GM23248 (cell line): ENCODE measurements around the gene GIGYF2. TPM values are rescaled to one million over a fixed set of nuclear protein-coding genes. Genes with fewer than 3 reads are reported as not detected.

Source experiments
- DNase-seq: peaks from one replicate; pipeline ENCODE4 v3.0.0-alpha.2; 2015
- H2AFZ ChIP-seq: fragments of 200-600 bp; sonication (generic); 2 replicates; pipeline ENCODE4 v1.6.1; 2016; ENCODE audit warnings: antibody characterized with exemption
- H3F3A ChIP-seq: fragments of 200-600 bp; sonication (generic); 2 replicates; pipeline ENCODE4 v1.6.1; 2016; ENCODE audit warnings: mild to moderate bottlenecking, antibody characterized with exemption, mixed run types; ENCODE audit not compliant: insufficient read depth
- H3K27ac ChIP-seq: fragments of 200-600 bp; sonication (generic); 2 replicates; pipeline ENCODE4 v1.5.1; 2016; ENCODE audit warnings: mild to moderate bottlenecking
- H3K27me3 ChIP-seq: fragments of 200-600 bp; sonication (generic); replicated peaks from 2 replicates; pipeline ENCODE4 v1.6.1; 2016; ENCODE audit warnings: mild to moderate bottlenecking; ENCODE audit not compliant: insufficient read depth
- H3K36me3 ChIP-seq: fragments of 200-600 bp; sonication (generic); 2 replicates; pipeline ENCODE4 v1.6.1; 2016; ENCODE audit warnings: low read depth, mild to moderate bottlenecking
- H3K4me1 ChIP-seq: fragments of 200-600 bp; sonication (generic); 2 replicates; pipeline ENCODE4 v1.6.1; 2016; ENCODE audit warnings: mild to moderate bottlenecking; ENCODE audit not compliant: insufficient read depth
- H3K4me2 ChIP-seq: fragments of 200-600 bp; sonication (generic); one replicate; pipeline ENCODE4 v1.6.1; 2016; ENCODE audit warnings: mild to moderate bottlenecking; ENCODE audit not compliant: unreplicated experiment
- H3K4me3 ChIP-seq: fragments of 200-600 bp; sonication (generic); 2 replicates; pipeline ENCODE4 v1.5.1; 2016; ENCODE audit warnings: mild to moderate bottlenecking
- H3K79me2 ChIP-seq: fragments of 200-600 bp; sonication (generic); 2 replicates; pipeline ENCODE4 v1.6.1; 2016; ENCODE audit warnings: mild to moderate bottlenecking; ENCODE audit not compliant: insufficient read depth
- H3K9ac ChIP-seq: fragments of 200-600 bp; sonication (generic); 2 replicates; pipeline ENCODE4 v1.6.1; 2016; ENCODE audit warnings: mild to moderate bottlenecking
- H3K9me2 ChIP-seq: fragments of 200-600 bp; sonication (generic); 2 replicates; pipeline ENCODE4 v1.6.1; 2016; ENCODE audit warnings: mixed run types, mild to moderate bottlenecking, moderate library complexity; ENCODE audit not compliant: insufficient read depth
- H3K9me3 ChIP-seq: fragments of 200-600 bp; sonication (generic); one replicate; pipeline ENCODE4 v1.6.1; 2017; ENCODE audit warnings: low read depth
- H4K20me1 ChIP-seq: fragments of 200-600 bp; sonication (generic); 2 replicates; pipeline ENCODE4 v1.6.0; 2016; ENCODE audit not compliant: insufficient read depth
- EZH2 ChIP-seq: fragments of 200-600 bp; sonication (generic); IDR thresholded peaks from 2 replicates; pipeline ENCODE4 v1.6.1; 2018; ENCODE audit warnings: antibody characterized with exemption, mild to moderate bottlenecking; ENCODE audit not compliant: insufficient read depth, poor library complexity, severe bottlenecking
- EZH2phosphoT487 ChIP-seq: fragments of 200-600 bp; sonication (generic); IDR thresholded peaks from 2 replicates; pipeline ENCODE4 v1.6.1; 2018; ENCODE audit warnings: antibody characterized with exemption, moderate library complexity, mild to moderate bottlenecking, low read depth; ENCODE audit not compliant: insufficient read depth
- WGBS, 2 experiments: methylation state at CpG; one replicate each; pipeline ENCODE4 v1.1.6; 2015 to 2017; ENCODE audit warnings: low lambda C conversion rate in 2 of 2, low coverage in 1 of 2; ENCODE audit errors: missing lambda C conversion rate in 2 of 2; 5-methylcytosine and 5-hydroxymethylcytosine counted together
- in situ Hi-C: fragments of 300-500 bp; cut with MboI; formaldehyde crosslinking; loops from 2 replicates; pipeline ENCODE4 v1.15.0; 2020
- polyA plus RNA-seq: library from polyadenylated mRNA; unstranded; fragments of >200 nt; fragmentation: Nextera tagmentation; extraction: Ambion mirVana; gene quantifications from 2 replicates; pipeline ENCODE4 v1.2.1, GENCODE V29; 2016
- total RNA-seq: library from RNA; depleted of rRNA; stranded (reverse); fragments of >200 nt; shearing (Covaris generic); gene quantifications from 2 replicates; pipeline ENCODE4 v1.2.3, GENCODE V29; 2014

GIGYF2 gene
- total and polyA plus RNA-seq, 2 experiments from 2014 or later: 27.2 to 35.2 TPM

DNA sequence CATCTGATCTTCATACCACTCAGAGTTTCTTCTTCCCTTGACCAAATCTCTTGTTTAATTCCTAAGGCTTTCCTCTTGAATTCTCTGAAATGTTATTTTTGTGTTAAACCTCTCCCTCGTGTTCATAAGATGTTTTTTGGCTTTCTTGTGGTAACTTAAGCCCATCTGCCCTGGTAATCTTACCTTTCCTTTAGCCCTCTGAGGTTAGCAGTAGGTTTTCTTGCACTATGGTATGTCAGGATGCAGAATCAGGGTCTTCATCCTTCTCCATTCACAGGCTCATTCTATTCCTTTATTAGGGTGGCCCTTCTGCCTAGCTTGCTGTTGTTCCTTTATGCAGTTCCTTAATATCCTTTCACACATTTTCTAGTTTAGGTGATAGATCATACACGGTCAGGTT lies 24.1 kb downstream of the GIGYF2 start:
- Histone ChIP-seq H3K27ac (no peak overlapping the region), H3K9me3 (no peaks in the 10 kb centered on the region), H3K79me2 (peaks cover 100% of the 10 kb centered on the region), H3K4me1 (no peaks in the 10 kb centered on the region), H4K20me1 (peaks cover 8% of the 10 kb centered on the region; the same call in 1 of the 2 replicates), H2AFZ (no peak overlapping the region), H3K27me3 (no peaks in the 10 kb centered on the region), H3K9me2 (no peaks in the 10 kb centered on the region), H3K36me3 (peaks cover 14% of the 10 kb centered on the region; the same call in 1 of the 2 replicates), H3F3A (no peaks in the 10 kb centered on the region), H3K4me3 (no peak overlapping the region), H3K4me2 (no peak overlapping the region), H3K9ac (no peak overlapping the region)
- in situ Hi-C loops: no loop called here
- 77% methylated on average over 2 of the region's 2 CpGs for WGBS, 2 experiments
- no peak for TF ChIP-seq EZH2
- TF ChIP-seq EZH2phosphoT487: no peak
- DNase-seq: no peak

DNA sequence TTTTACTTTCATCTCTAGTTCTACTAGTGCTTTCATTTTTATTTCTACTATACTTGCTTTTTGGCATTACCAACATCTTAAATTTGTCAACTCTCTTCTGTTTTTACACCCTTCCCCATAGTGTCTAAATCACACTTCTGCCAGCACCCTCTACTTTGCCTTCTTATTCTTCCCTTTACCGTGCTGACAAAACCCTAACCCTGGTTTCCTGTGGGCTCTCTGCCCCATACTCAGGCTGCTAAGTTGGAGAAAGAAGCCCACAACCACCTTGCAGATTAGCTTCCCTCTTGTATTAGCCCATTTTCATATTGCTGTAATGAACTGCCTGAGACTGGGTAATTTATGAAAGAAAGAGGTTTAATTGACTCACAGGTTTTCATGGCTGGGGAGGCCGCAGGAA lies 24.8 kb downstream of the GIGYF2 start:
- Histone ChIP-seq H2AFZ (no peak overlapping the region), H3K27me3 (no peaks in the 10 kb centered on the region), H3K36me3 (peaks cover 14% of the 10 kb centered on the region; the same call in 1 of the 2 replicates), H3K9me2 (no peaks in the 10 kb centered on the region), H3K9me3 (no peaks in the 10 kb centered on the region), H3F3A (no peaks in the 10 kb centered on the region), H3K9ac (no peak overlapping the region), H3K27ac (no peak overlapping the region), H3K4me1 (no peaks in the 10 kb centered on the region), H3K4me2 (no peak overlapping the region), H3K79me2 (peaks cover 100% of the 10 kb centered on the region), H3K4me3 (no peak overlapping the region), H4K20me1 (peaks cover 8% of the 10 kb centered on the region; the same call in 1 of the 2 replicates)
- in situ Hi-C loops: no loop called here
- TF ChIP-seq EZH2phosphoT487 (no peak), EZH2 (no peak)
- WGBS, 2 experiments: 98 to 100% methylated on average over 2 of the region's 2 CpGs
- DNase-seq: no peak

DNA sequence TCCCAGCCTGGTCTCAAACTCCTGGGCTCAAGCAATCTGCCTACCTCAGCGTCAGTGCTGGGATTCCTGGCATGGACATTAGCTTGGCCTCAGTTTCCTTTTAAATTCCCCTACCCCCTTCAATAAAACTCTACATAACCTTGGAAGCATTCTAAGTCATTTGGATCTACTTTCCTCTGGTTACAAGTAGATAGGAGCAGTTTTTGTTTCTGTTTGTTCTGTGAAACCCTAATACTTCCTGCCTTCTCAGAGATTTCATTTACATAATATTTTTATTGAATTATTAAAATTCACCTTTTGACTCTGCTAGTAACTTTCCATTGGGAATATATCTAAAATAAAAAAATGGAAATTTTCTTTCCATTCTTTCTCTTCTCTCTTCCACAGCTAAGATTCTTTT lies 25.9 kb downstream of the GIGYF2 start:
- TF ChIP-seq EZH2phosphoT487 (no peak), EZH2 (no peak)
- no peak overlapping the region for H2AFZ ChIP-seq
- H3F3A ChIP-seq: no peaks in the 10 kb centered on the region
- H4K20me1 ChIP-seq: peaks cover 8% of the 10 kb centered on the region; the same call in 1 of the 2 replicates
- in situ Hi-C loops: no loop called here
- H3K9me3 ChIP-seq: no peaks in the 10 kb centered on the region
- H3K4me2 ChIP-seq: no peak overlapping the region
- H3K9me2 ChIP-seq: no peaks in the 10 kb centered on the region
- H3K27me3 ChIP-seq: no peaks in the 10 kb centered on the region
- H3K79me2 ChIP-seq: peaks cover 100% of the 10 kb centered on the region
- H3K4me3 ChIP-seq: no peak overlapping the region
- no peaks in the 10 kb centered on the region for H3K4me1 ChIP-seq
- H3K36me3 ChIP-seq: peaks cover 14% of the 10 kb centered on the region; the same call in 1 of the 2 replicates
- H3K9ac ChIP-seq: no peak overlapping the region
- H3K27ac ChIP-seq: no peak overlapping the region
- 96 to 97% methylated on average over 1 of the region's 1 CpG for WGBS, 2 experiments
- no peak for DNase-seq

DNA sequence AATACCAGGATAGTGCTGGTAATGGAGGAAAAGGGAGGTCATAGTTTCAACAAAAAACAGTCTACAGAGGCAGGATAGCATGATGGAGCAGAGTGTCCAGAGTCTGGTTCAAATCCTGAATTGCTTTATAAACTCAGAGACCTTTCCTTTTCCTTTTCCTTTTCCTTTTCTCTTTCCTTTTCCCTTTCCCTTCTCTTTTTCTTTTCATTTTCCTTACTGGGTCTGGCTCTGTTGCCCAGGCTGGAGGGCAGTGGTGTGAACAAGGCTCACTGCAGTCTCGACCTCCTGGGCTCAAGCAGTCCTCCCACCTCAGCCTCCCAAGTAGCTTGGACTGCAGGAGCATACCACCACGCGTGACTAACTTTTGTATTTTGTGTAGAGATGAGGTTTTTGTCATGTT lies 31.7 kb downstream of the GIGYF2 start:
- no peak overlapping the region for H3K4me2 ChIP-seq
- no peak for DNase-seq
- H4K20me1 ChIP-seq: peaks cover 8% of the 10 kb centered on the region; the same call in 1 of the 2 replicates
- WGBS, 2 experiments: 100% methylated on average over 3 of the region's 3 CpGs
- H3K9ac ChIP-seq: no peak overlapping the region
- no peak overlapping the region for H3K4me3 ChIP-seq
- H3K9me3 ChIP-seq: no peaks in the 10 kb centered on the region
- in situ Hi-C loops: no loop called here
- no peaks in the 10 kb centered on the region for H3K9me2 ChIP-seq
- peaks cover 14% of the 10 kb centered on the region; the same call in 1 of the 2 replicates for H3K36me3 ChIP-seq
- H3K27me3 ChIP-seq: no peaks in the 10 kb centered on the region
- no peak overlapping the region for H2AFZ ChIP-seq
- peaks cover 95% of the 10 kb centered on the region for H3K79me2 ChIP-seq
- no peak overlapping the region for H3K27ac ChIP-seq
- H3K4me1 ChIP-seq: peaks cover 14% of the 10 kb centered on the region
- TF ChIP-seq EZH2: no peak
- TF ChIP-seq EZH2phosphoT487: no peak
- peaks cover 7% of the 10 kb centered on the region; the same call in 1 of the 2 replicates for H3F3A ChIP-seq

DNA sequence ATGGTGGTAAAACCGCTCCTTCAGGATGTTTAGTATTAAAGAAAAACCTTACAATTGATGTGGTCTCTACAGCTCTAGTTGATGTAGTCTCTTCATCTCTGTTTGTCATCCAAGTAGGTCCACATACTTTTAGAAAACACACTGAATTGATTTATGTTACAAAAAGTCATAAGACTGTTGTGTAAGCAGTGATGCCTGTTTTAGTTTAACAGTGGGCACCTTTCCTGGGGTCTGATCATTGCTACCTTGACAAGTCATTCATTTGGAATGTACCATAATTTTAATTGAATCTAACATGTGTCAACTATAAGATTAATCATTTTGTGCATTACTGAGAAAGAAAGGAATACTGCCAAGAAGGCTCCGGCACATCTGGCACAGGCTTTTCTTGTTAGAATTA lies 34.3 kb downstream of the GIGYF2 start:
- peak; percentile 38 for DNase-seq
- no peak overlapping the region for H2AFZ ChIP-seq
- H3K4me1 ChIP-seq: peaks cover 14% of the 10 kb centered on the region
- H3K27me3 ChIP-seq: no peaks in the 10 kb centered on the region
- no peaks in the 10 kb centered on the region for H3K9me3 ChIP-seq
- H3K79me2 ChIP-seq: peaks cover 88% of the 10 kb centered on the region
- H3K4me3 ChIP-seq: no peak overlapping the region
- peak overlapping the region; percentile 6; the same call in 1 of the 2 replicates for H3K27ac ChIP-seq
- peaks cover 7% of the 10 kb centered on the region; the same call in 1 of the 2 replicates for H3F3A ChIP-seq
- H3K4me2 ChIP-seq: peak overlapping the region; percentile 36
- in situ Hi-C loops: no loop called here
- no peaks in the 10 kb centered on the region for H3K9me2 ChIP-seq
- no peaks in the 10 kb centered on the region; the same call in 1 of the 2 replicates for H4K20me1 ChIP-seq
- peaks cover 6% of the 10 kb centered on the region for H3K36me3 ChIP-seq
- no peak overlapping the region for H3K9ac ChIP-seq
- TF ChIP-seq EZH2phosphoT487 (no peak), EZH2 (no peak)
- WGBS, 2 experiments: 25 to 29% methylated on average over 2 of the region's 2 CpGs
